ENCODE data around the gene EIF2B2. TPM values are rescaled to one million over a fixed set of nuclear protein-coding genes. Genes with fewer than 3 reads are reported as not detected.

EIF2B2 gene
- total and polyA plus RNA-seq, 2 of the 13 experiments (the other 11 are each of a cell fraction or from before 2014, with no cell fraction given), result 54.4 to 78.6 TPM

- WGBS (ENCODE audit: low lambda C conversion rate), result 100% methylated on average over 1 of the region's 1 CpG
- Histone ChIP-seq H3K27ac (ENCODE audit: extremely low read length, insufficient read depth, low read length) (peak overlapping the region; percentile 62), H3K36me3 (replicated peaks in 1 of 2; ENCODE audit: control insufficient read depth in 1 of 2, insufficient read depth in 2 of 2, low read length in 2 of 2) (peaks cover 2 to 18% of the 10 kb centered on the region in 2 experiments; a peak in 4 of 5 replicates), H3K4me1 (ENCODE audit: insufficient read depth, low read length) (peaks cover 17% of the 10 kb centered on the region), H3K9ac (ENCODE audit: insufficient read depth, low read depth, low read length) (peak overlapping the region; percentile 80; the same call in 1 of the 2 replicates), H3K4me2 (ENCODE audit: low read depth, low read length) (peak overlapping the region; percentile 96), H3K4me3 (replicated peaks in 1 of 3; ENCODE audit: insufficient read depth in 1 of 3, low read depth in 2 of 3, low read length in 3 of 3) (peak overlapping the region; percentile 82 to 97 (median 92); a peak in 5 of 6 replicates), H3K27me3 (ENCODE audit: control insufficient read depth in 1 of 2, insufficient read depth in 2 of 2, low read length in 2 of 2) (no peaks in the 10 kb centered on the region; a peak in 1 of 5 replicates), H4K20me1 (ENCODE audit: insufficient read depth, low read length) (no peaks in the 10 kb centered on the region), H3K79me2 (ENCODE audit: insufficient read depth, low read length) (peaks cover 14% of the 10 kb centered on the region), H2AFZ (ENCODE audit: low read length) (peak overlapping the region; percentile 99), H3K9me3 (ENCODE audit: low read length) (peaks cover 5% of the 10 kb centered on the region)
- no peak for DNase-seq (ENCODE audit: low spot score)
- in situ Hi-C loops (cut with HindIII; ENCODE audit: extremely low pct_ligation_motif_present, low pct_unique_long_range_greater_than_20kb) (loop anchor here (5.0 kb wide), 1 partner anchor 50 kb away; no protein-coding TSS in a partner anchor), intact Hi-C loops (cut with micrococcal nuclease; ENCODE audit: unreplicated experiment) (loop anchor here (2.0 to 10.0 kb wide), 2 partner anchors 47 to 63 kb away; partner anchors contain the start of genes ACYP1, PGF and ZC2HC1C)
- no peak for TF ChIP-seq CC2D1A (CRISPR knock-in tag; IDR thresholded peaks at IDR 0.05)
- TF ChIP-seq ZNF629 (CRISPR knock-in tag; conservative IDR thresholded peaks at IDR 0.05), result peak; percentile 86
- CTCF ChIA-PET (ENCODE audit: low intra/inter-chr PET ratio, low total read pairs), result no interaction called here
- peak; percentile 4 for FAIRE-seq
- BruUV-seq (replicated peaks), result no TSS peak
- no peak for ATAC-seq
- POLR2A ChIA-PET, result interaction anchor here (1.4 to 1.8 kb wide), 2 partner anchors 51 to 68 kb away, joined by 4 to 12 read pairs; partner anchors contain the start of gene ZC2HC1C
Measured at GRCh38 chr14:75001899-75002298, 822 bp upstream of the EIF2B2 start.

GRCh38 chr14:75003250-75004027 is 718 bp downstream of the EIF2B2 start:
- no peak for DNase-seq (ENCODE audit: low spot score)
- Histone ChIP-seq H4K20me1 (ENCODE audit: insufficient read depth, low read length) (no peaks in the 10 kb centered on the region), H3K4me2 (ENCODE audit: low read depth, low read length) (peak overlapping the region; percentile 95), H3K9me3 (ENCODE audit: low read length) (peaks cover 5% of the 10 kb centered on the region), H2AFZ (ENCODE audit: low read length) (no peak overlapping the region), H3K27me3 (ENCODE audit: control insufficient read depth in 1 of 2, insufficient read depth in 2 of 2, low read length in 2 of 2) (no peaks in the 10 kb centered on the region; a peak in 1 of 5 replicates), H3K4me1 (ENCODE audit: insufficient read depth, low read length) (peaks cover 17% of the 10 kb centered on the region), H3K4me3 (replicated peaks in 1 of 3; ENCODE audit: insufficient read depth in 1 of 3, low read depth in 2 of 3, low read length in 3 of 3) (peak overlapping the region; percentile 82 to 97 (median 92)), H3K36me3 (replicated peaks in 1 of 2; ENCODE audit: control insufficient read depth in 1 of 2, insufficient read depth in 2 of 2, low read length in 2 of 2) (peaks cover 6 to 31% of the 10 kb centered on the region in 2 experiments; a peak in 4 of 5 replicates), H3K79me2 (ENCODE audit: insufficient read depth, low read length) (peaks cover 14% of the 10 kb centered on the region), H3K27ac (ENCODE audit: extremely low read length, insufficient read depth, low read length) (peak overlapping the region; percentile 50), H3K9ac (ENCODE audit: insufficient read depth, low read depth, low read length) (peak overlapping the region; percentile 85)
- ChIA-PET CTCF (ENCODE audit: low intra/inter-chr PET ratio, low total read pairs) (no interaction called here), POLR2A (interaction anchor here (0.9 to 1.8 kb wide), 6 partner anchors 15 to 81 kb away, joined by 3 to 12 read pairs (median 4); partner anchors contain the start of genes PGF, RPS6KL1 and ZC2HC1C)
- WGBS (ENCODE audit: low lambda C conversion rate), result 5% methylated on average over 10 of the region's 18 CpGs
- in situ Hi-C loops (cut with HindIII; ENCODE audit: extremely low pct_ligation_motif_present, low pct_unique_long_range_greater_than_20kb) (loop anchor here (5.0 kb wide), 1 partner anchor 51 kb away; no protein-coding TSS in a partner anchor), intact Hi-C loops (cut with micrococcal nuclease; ENCODE audit: unreplicated experiment) (loop anchor here (2.0 to 10.0 kb wide), 2 partner anchors 49 to 61 kb away; partner anchors contain the start of genes ACYP1, PGF and ZC2HC1C)
- peak; percentile 4 for FAIRE-seq
- peak; percentile 23 for ATAC-seq
- TSS peak; percentile 73 for BruUV-seq (replicated peaks)
- TF ChIP-seq ZNF441 (CRISPR knock-in tag; IDR thresholded peaks at IDR 0.05; ENCODE audit: borderline replicate concordance) (no peak), TFAP4 (IDR thresholded peaks at IDR 0.05; ENCODE audit: borderline replicate concordance, low read depth) (no peak), HES4 (CRISPR knock-in tag; IDR thresholded peaks at IDR 0.05; ENCODE audit: borderline replicate concordance) (no peak), HOXA5 (CRISPR knock-in tag; IDR thresholded peaks at IDR 0.05) (0 out of 2 replicates have a peak, but pooled peaks have one; percentile 12), TBP (CRISPR knock-in tag; IDR thresholded peaks at IDR 0.05) (0 out of 2 replicates have a peak, but pooled peaks have one; percentile 41), ISL2 (CRISPR knock-in tag; IDR thresholded peaks at IDR 0.05) (no peak), ZNF724P (CRISPR knock-in tag; IDR thresholded peaks at IDR 0.05; ENCODE audit: borderline replicate concordance) (no peak), PAF1 (CRISPR knock-in tag; IDR thresholded peaks at IDR 0.05) (no peak), ZNF501 (CRISPR knock-in tag; IDR thresholded peaks at IDR 0.05) (0 out of 2 replicates have a peak, but pooled peaks have one; percentile 1), ZNF33B (CRISPR knock-in tag; IDR thresholded peaks at IDR 0.05) (no peak; the same call in 1 of the 2 replicates), ZNF225 (CRISPR knock-in tag; IDR thresholded peaks at IDR 0.05) (peak; percentile 46; the same call in 1 of the 2 replicates), ZNF30 (CRISPR knock-in tag; IDR thresholded peaks at IDR 0.05) (no peak), ZBTB21 (CRISPR knock-in tag; IDR thresholded peaks at IDR 0.05) (no peak), ZNF24 (IDR thresholded peaks at IDR 0.05) (no peak), ARNT2 (CRISPR knock-in tag; IDR thresholded peaks at IDR 0.05; ENCODE audit: low read depth) (0 out of 2 replicates have a peak, but pooled peaks have one; percentile 13), KDM2A (CRISPR knock-in tag; IDR thresholded peaks at IDR 0.05; ENCODE audit: borderline replicate concordance, low read depth) (peak; percentile 5)

Data from HepG2 (cell line).